ENCODE data around the gene MASP1. TPM values are rescaled to one million over a fixed set of nuclear protein-coding genes. Genes with fewer than 3 reads are reported as not detected.

Gene MASP1
- polyA plus RNA-seq, 2 of the 4 experiments (the other 2 are of a cell fraction): 0.18 TPM; not detected in 1

DNA sequence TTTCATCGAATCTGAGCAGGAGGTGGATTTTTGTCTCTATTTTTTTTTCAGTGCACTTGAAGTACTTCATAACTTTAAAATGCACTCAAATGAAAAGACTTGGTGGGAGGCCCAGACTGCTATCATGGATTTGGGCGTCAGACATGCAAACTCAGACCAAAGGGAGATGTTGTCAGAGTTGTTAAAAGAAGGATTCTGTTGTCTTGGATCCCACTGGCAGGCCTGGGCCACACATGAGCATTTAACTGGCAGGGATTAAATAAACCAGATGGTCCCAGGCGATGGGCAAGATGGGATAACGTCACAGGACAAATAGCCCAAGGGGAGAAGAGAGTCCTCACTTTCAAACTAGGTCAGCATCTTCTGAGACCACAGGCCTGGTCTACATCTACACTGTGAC lies 78.8 kb downstream of the MASP1 start:
- H3K9me3 ChIP-seq: no peaks in the 10 kb centered on the region
- H3K4me2 ChIP-seq: no peak overlapping the region
- ATAC-seq: no peak
- H3K4me1 ChIP-seq: no peaks in the 10 kb centered on the region
- FAIRE-seq: no peak
- H3K27ac ChIP-seq: no peak overlapping the region
- no peak for DNase-seq (ENCODE audit: low read depth in 1 of 2, low spot score in 1 of 2)
- 28% methylated on average over 4 of the region's 4 CpGs for WGBS (ENCODE audit: missing lambda C conversion rate)
- ChIA-PET POLR2A (no interaction called here), CTCF (interaction anchor here (1.3 to 14.1 kb wide), 2 partner anchors 105 to 469 kb away, joined by 3 to 195 read pairs; no protein-coding TSS in a partner anchor)
- no peak overlapping the region for H3K4me3 ChIP-seq
- no peak for TF ChIP-seq BHLHE40 (IDR thresholded peaks at IDR 0.05; ENCODE audit: low read depth, low read length)

- DNase-seq (ENCODE audit: low read depth in 1 of 2, low spot score in 1 of 2) (no peak), FAIRE-seq (no peak), ATAC-seq (no peak)
- Histone ChIP-seq H3K4me1 (no peaks in the 10 kb centered on the region), H3K27ac (no peak overlapping the region), H3K4me2 (no peak overlapping the region), H3K4me3 (no peak overlapping the region), H3K9me3 (peaks cover 2% of the 10 kb centered on the region; the same call in 2 of the 3 replicates)
- TF ChIP-seq, protein P1, sequence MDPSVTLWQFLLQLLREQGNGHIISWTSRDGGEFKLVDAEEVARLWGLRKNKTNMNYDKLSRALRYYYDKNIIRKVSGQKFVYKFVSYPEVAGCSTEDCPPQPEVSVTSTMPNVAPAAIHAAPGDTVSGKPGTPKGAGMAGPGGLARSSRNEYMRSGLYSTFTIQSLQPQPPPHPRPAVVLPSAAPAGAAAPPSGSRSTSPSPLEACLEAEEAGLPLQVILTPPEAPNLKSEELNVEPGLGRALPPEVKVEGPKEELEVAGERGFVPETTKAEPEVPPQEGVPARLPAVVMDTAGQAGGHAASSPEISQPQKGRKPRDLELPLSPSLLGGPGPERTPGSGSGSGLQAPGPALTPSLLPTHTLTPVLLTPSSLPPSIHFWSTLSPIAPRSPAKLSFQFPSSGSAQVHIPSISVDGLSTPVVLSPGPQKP (IDR thresholded peaks at IDR 0.05; ENCODE audit: low read depth, low read length): no peak
- TF ChIP-seq HDAC2 (IDR thresholded peaks at IDR 0.05): no peak
- no peak for TF ChIP-seq E2F6 (IDR thresholded peaks at IDR 0.05; ENCODE audit: borderline replicate concordance, low read depth)
- TF ChIP-seq REST (IDR thresholded peaks at IDR 0.05): no peak
- no peak for TF ChIP-seq BHLHE40 (IDR thresholded peaks at IDR 0.05; ENCODE audit: low read depth, low read length)
- no peak for TF ChIP-seq NPAS2 (CRISPR knock-in tag; IDR thresholded peaks at IDR 0.05; ENCODE audit: borderline replicate concordance)
- TF ChIP-seq MAX (IDR thresholded peaks at IDR 0.05): no peak
- TF ChIP-seq PBX3 (IDR thresholded peaks at IDR 0.05): no peak
- WGBS (ENCODE audit: missing lambda C conversion rate): 60% methylated on average over 3 of the region's 3 CpGs
- POLR2A ChIA-PET: no interaction called here
- CTCF ChIA-PET: interaction anchor here (1.2 to 1.3 kb wide), 2 partner anchors 8 to 106 kb away, joined by 3 read pairs; no protein-coding TSS in a partner anchor
Measured at GRCh38 chr3:187212196-187212545, 79.4 kb downstream of the MASP1 start.

DNA sequence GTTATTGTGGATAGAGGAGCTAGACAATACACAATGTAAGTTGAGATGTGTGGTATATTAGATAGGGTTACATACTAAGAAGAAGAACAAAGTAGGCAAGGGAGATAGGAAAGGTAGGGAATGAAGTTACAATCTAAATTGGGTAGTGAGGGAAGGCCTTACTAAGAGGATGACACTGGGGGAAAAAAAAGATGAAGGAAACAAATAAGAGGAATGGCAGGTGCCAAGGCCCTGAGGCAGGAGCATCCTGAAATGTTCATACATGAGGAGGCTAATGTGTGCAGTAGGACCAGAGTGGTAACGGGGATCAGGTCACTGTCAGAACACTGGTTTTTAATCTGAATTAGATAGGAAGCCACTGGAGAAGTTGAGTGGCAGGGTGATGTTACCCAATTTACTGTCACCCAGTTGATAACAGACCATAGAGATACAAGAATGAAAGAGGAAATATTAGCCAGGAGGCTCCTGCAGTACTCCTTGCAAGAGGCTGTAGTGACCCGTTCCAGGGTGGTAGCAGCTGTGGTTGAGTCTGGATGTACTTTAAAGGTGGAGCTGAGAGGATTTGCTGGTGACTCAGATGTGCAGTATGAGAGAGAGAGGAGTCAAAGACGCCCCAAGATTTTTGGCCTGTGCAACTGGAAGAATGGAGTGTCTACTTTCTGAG lies 79.9 kb downstream of the MASP1 start:
- Histone ChIP-seq H3K4me3 (no peak overlapping the region), H3K4me1 (no peaks in the 10 kb centered on the region), H3K9me3 (peaks cover 7% of the 10 kb centered on the region; the same call in 2 of the 3 replicates), H3K4me2 (no peak overlapping the region), H3K27ac (no peak overlapping the region)
- no peak for TF ChIP-seq MAFK (IDR thresholded peaks at IDR 0.05; ENCODE audit: partially characterized antibody)
- no peak for TF ChIP-seq CBX2 (IDR thresholded peaks at IDR 0.05; ENCODE audit: borderline replicate concordance, low read depth)
- no peak for TF ChIP-seq JUN (IDR thresholded peaks at IDR 0.05)
- TF ChIP-seq KDM1A (IDR thresholded peaks at IDR 0.05; ENCODE audit: low read depth): no peak
- no peak for TF ChIP-seq POLR2AphosphoS2 (conservative IDR thresholded peaks at IDR 0.05; ENCODE audit: low read length)
- no peak for TF ChIP-seq ZNF302 (CRISPR knock-in tag; IDR thresholded peaks at IDR 0.05)
- no peak for TF ChIP-seq RNF2 (IDR thresholded peaks at IDR 0.05; ENCODE audit: borderline replicate concordance, low read depth)
- no peak for TF ChIP-seq NFE2L2 (conservative IDR thresholded peaks at IDR 0.05; ENCODE audit: low read length)
- no peak for TF ChIP-seq HOXB13 (CRISPR knock-in tag; IDR thresholded peaks at IDR 0.05; ENCODE audit: low read depth)
- WGBS (ENCODE audit: missing lambda C conversion rate): 37% methylated on average over 3 of the region's 3 CpGs
- DNase-seq (ENCODE audit: low read depth in 1 of 2, low spot score in 1 of 2) (no peak), ATAC-seq (no peak), FAIRE-seq (no peak)
- ChIA-PET CTCF (interaction anchor here (0.7 to 1.3 kb wide), 4 partner anchors 9 to 107 kb away, joined by 3 read pairs; no protein-coding TSS in a partner anchor), POLR2A (no interaction called here)
